Muscle of arm (tissue), 12 donors: ENCODE measurements around the gene ARHGEF39. TPM values are rescaled to one million over a fixed set of nuclear protein-coding genes. Genes with fewer than 3 reads are reported as not detected.
"Not testable (repeated sequence)": the region's sequence is repeated elsewhere in the genome, so short reads cannot be mapped to it uniquely, and the experiment has no call there.

ENCODE experiments used
- DNase-seq: peaks from one replicate; pipeline ENCODE4 v3.0.0-alpha.2; 2013
- polyA plus RNA-seq, 12 donors: library from polyadenylated mRNA; unstranded; fragments of 120-200 nt; gene quantifications; one replicate each; pipeline ENCODE4 v1.2.1, GENCODE V29; 2013; ENCODE audit not compliant: insufficient read length in 12 of 12

The ARHGEF39 gene
- polyA plus RNA-seq, 12 donors: 3.3 to 8.0 (median 5.2) TPM; not detected in 1

DNA sequence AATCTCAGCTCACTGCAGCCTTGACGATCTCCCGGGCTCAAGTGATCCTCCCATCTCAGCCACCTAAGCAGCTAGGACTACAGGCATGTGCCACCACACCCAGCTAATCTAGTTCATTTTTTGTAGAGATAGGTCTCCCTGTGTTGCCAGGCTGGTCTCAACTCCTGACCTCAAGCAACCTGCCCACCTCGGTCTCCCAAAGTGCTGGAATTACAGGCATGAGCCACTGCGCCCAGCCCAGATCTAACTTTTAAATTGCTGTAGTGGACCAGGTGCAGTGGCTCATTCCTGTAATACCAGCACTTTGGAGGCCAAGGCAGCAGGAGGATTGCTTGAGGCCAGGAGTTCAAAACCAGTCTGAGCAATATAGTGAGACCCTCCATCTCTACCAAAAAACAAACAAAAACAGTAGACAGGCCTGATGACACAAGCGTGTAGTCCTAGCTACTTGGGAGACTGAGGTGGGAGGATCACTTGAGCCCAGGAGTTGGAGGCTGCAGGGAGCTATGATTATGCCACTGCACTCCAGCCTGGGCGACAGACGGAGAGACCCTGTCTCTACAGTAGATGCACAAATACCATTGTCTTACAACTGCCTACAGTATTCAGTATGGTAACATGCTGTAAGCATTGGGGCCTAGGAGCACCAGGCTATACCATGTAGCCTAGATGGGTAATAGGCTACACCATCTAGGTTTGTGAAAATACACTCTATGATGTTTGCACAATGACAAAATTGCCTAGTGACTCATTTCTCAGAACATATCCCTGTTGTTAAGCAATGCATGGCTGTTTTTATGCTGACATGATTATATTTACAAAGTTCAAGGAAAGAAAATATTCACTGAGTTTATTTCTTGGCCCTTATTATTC, 12.8 kb downstream of the ARHGEF39 start:
- DNase-seq: no peak

DNA sequence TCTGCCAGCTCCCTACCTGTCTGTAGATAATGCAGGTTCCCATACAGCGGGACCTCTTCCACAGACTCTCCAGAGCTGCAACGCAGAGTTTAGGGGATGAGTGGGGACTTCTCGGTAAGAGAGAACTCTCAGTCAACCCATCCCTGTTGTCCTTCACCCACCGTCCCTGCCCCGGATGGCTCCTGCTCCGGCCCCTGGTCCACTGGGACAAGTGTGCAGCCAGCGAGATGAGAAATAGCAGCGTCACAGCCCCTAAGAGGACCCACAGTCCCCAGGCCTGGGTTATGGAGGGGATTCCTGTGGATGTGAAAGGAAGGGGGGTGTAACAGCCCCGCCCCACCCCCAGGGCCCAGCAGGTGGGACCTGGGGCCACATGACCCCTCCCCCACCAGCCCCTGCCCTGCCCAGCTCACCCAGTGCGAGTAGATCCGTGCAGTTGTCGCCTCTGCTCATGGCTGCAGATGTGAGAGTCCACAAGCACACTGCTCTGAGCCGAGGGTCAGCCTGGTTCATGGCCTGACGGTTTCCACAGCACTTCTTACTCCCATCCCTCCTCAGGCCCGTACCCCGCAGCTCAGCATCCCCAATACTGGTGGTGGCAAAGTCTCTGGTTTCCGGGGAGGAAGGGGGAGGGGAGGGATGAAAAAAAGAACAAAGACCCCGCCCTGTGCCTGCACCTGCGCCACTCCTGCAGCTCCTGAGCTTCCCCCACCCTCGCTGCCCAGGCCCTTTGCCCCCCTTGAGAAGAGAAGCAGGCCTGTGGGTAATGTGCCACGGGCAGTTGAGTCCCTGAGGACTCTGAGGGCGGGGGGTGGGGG, 14.4 kb downstream of the ARHGEF39 start, which contains the start of gene SIT1:
SIT1 (minus strand) TSS at position 591 of the 818 bp plus-strand sequence; CDS start at position 513, 78 bp downstream.
- no peak for DNase-seq

DNA sequence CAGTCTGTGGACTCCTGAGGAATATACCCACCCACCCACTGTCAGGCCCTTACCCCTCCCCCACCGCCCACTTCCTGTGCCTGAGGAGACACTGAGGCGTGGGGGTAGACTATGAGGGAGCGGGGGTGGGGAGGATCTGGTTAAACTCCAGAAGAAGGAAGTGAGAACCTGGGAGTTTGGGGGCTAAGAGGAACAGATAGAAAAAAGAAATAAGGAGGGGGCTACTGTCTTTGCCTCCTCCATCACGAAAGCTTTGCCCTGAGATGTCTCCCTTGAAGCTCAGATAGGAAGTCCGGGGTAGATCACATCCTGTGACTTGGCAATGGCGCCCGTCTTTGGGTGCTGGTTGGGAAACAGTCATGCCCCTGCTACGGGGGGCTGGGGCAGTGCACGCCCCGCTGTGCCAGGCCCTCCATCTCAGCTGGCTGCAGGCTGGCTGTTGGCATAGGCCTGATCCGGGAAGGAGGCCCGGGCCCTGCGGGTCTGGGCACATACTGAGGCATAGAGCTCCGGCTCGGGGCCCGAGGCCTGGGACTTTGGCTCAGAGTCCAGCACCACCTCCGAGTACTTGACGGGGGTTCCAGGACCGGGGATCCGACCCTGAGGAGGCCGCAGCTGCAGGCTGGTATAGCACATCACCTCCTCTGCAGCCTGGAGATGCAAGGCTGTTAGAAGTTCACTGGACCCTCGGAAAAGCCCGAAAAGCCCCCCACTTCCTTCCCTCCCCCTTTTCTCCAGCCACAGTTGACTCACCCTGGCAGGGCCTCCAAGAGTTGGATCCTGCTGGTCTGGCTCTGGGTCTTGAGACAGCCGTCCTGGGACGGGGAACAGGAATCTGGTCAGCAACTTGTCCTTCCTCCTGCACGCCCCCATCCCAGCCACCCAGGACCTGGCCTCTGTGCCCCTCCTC, 15.3 kb downstream of the ARHGEF39 start:
- no peak for DNase-seq

DNA sequence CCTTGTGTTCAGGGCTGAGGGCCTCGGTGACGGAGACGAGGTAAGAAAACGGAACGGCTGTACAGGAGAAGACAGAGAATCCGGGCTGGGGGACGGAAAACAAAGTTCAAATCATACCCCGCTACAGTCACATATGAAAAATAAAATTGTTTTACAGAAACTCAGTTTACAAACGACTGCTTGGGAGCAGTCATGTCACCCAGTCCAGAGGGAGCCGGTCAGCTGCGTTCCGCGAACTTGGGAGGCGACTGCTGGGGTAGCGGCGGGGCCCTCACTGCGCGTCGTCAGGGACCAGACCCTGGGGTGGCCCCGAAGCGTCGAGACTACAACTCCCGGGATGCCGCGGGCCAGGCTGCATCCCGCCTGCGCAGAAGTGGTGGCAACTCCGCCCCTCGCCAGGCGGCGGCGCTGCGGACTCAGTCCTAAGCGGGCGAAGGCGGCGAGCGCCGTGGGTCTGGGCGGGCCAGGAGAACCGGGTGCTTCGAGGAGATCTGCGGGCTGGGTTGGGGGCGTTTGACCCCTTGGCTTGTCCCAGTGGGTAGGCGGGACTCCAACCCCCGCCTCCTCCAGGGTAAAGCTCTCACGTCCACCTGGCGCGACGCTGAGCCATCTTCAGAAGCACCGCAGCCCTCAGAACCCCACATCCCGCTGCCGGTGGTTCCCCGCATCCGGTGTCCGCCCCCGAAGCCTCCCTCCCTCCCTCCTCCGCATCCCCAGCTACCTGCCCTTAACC, 18.3 kb downstream of the ARHGEF39 start:
- peak; percentile 95 for DNase-seq

DNA sequence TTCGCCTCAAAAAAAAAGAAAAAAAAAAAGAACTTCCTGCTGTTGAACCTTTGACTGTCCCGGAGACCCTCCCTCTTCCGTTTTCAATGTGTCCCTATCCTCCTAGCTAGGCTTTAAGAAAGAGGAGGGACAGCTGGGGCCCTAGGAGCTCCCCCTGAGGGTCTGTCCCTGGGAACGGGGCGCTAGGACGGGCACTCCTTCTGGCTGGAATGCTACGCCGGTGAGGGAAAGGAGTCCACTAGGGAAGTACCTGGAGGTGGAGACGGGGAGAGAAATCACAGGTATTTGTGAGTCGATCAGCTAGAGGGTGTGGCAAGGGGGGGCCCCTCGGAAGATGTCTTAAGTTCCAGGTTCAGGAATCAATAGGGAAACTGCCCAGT, 18.9 kb downstream of the ARHGEF39 start:
- DNase-seq: no peak

DNA sequence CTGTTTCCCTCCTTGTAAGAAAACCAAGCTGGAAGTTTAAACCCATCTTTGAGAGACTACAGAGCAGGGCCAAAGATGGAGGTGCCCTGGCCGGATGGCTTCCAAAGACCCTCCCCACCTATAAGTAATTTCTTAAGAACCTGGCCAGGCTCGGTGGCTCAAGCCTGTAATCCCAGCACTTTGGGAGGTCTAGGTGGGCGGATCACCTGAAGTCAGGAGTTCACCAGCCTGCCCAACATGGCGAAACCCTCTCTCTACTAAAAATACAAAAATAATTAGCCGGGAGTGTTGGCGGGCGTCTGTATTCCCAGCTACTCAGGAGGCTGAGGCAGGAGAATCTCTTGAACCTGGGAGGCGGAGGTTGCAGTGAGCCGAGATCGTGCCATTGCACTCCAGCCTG, 19.3 kb downstream of the ARHGEF39 start:
- not testable (repeated sequence) for DNase-seq

DNA sequence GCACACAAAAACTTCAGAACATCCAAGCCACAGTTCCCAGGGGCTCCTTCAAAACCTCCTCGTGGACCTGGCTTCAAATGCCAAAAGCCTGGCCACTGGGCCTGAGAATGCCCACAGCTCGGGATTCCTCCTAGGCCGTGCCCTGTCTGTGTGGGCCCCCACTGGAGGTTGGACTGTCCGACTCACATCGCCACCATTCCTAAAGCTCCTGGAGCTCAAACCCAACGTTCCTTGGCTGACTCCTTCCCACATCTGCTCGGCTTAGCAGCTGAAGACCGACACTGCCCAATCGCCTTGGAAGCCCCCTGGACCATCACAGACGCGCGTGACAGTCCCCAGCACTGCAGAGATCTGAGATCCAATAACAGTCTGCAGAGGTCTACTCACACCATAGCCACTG, 21.9 kb downstream of the ARHGEF39 start:
- DNase-seq: no peak

DNA sequence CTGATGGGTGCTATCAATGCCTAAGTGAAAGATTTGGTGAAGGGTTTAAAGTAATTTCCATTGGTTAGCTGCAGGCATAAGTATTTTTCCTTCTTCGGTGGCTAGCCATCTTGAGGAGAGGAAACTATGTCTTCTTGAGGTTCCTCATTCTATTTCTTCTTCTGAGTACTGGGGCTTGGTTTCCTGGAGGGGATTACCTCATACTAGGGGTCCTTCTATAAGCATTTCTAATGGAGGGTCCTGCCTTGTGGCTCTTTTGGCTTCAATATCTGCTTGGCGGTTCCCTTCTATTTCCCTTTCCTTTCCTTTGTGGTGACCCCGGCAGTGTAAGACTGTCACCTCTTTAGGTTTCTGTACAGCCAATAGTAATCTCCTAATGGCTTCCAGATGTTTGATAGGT, 23.5 kb downstream of the ARHGEF39 start:
- DNase-seq: not testable (repeated sequence)

DNA sequence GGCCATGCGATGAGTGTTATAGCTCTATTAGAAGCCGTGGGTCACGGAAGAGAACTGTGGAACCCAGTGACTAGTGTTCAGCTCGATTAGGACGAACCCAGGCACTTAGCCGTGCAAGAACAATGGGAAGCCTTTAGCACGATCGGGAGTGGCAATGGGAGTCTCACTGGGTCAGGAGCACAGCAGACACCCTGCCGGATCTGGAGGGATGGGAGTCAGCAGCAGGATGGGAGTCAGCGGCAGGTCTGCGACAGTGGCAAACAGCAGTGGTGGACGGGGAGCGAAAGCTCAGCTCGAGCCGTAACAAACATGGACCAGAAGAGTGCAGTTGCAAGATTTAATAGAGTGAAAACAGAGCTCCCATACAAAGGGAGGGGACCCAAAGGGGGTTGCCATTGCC, 24.6 kb downstream of the ARHGEF39 start:
- not testable (repeated sequence) for DNase-seq

DNA sequence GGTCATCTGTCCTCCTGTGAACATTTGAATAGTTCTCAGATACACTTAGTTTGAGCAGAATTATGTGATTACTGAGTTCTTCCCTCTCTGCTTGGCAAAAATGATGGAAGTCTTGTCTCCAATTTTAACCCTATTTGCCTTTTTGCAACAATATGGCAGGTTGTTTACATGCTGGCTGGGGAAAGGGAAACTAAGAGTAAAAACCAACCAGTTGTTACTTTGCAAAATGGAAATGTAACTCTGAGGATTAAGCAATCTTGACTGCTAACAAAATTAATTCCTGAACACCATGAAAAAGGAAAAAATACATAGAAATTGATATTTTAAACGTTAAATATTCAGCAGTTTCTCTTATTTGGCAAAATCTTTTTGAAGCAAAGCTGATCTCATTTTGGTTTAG, 25.4 kb downstream of the ARHGEF39 start:
- DNase-seq: no peak

DNA sequence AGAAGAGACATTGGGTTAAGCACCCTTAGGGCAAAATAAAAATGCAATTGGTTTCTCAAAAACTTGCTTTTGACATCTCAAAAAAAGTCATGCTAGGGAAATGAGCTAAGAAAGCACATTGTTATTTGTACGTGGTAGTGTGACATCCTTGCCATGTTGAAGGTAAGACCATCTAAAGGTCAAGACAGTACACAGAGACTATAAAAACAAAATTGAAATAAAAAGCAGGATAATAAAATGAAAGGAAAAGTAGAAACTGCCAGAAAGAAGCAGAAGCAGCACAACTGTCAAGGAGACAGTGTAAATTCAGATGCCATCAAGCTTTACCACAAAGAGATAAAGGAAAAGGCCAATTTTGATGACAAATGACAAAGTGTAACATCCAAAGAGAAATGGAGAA, 25.8 kb downstream of the ARHGEF39 start:
- not testable (repeated sequence) for DNase-seq

DNA sequence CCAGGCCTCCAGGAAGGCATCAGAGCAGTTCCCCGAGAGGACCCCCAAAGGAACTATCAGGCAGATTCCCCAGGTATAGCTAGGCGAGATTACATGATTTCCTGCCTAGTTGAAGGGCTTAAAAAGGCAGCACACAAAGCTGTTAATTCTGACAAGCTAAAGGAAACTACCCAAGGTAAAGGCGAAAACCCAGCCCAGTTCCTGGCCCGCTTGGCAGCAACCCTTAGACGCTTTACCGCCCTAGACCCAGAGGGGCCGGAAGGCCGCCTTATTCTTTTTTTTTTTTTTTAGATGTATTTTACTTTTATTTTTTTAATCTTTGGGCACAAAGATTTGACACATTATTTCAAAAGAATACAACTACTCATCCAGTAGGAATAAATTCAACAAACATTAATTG, 26.2 kb downstream of the ARHGEF39 start:
- DNase-seq: not testable (repeated sequence)

DNA sequence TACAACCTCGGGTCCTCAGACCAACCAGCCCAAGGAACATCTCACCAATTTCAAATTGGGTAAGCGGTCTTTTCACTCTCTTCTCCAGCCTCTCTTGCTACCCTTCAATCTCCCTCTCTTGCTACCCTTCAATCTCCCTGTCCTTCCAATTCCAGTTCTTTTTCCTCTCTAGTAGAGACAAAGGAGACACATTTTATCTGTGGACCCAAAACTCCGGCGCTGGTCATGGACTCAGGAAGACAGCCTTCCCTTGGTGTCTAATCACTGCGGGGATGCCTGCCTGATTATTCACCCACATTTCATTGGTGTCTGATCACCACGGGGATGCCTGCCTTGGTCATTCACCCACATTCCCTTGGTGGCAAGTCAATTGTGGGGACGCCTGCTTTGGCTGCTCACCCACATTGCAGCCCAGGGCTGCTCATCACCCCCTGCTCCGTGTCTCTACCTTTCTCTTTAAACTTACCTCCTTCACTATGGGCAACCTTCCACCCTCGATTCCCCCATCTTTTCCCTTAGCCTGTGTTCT, 27.5 kb downstream of the ARHGEF39 start:
- not testable (repeated sequence) for DNase-seq

DNA sequence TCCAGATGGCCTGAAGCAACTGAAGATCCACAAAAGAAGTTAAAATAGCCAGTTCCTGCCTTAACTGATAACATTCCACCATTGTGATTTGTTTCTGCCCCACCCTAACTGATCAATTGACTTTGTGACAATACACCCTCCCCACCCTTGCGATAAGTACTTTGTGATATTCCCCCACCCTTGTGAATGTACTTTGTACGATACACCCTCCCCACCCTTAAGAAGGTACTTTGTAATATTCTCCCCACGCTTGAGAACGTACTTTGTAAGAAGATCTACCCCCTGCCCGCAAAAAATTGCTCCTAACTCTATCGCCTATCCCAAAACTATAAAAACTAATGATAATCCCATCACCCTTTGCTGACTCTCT, 28.1 kb downstream of the ARHGEF39 start:
- not testable (repeated sequence) for DNase-seq

DNA sequence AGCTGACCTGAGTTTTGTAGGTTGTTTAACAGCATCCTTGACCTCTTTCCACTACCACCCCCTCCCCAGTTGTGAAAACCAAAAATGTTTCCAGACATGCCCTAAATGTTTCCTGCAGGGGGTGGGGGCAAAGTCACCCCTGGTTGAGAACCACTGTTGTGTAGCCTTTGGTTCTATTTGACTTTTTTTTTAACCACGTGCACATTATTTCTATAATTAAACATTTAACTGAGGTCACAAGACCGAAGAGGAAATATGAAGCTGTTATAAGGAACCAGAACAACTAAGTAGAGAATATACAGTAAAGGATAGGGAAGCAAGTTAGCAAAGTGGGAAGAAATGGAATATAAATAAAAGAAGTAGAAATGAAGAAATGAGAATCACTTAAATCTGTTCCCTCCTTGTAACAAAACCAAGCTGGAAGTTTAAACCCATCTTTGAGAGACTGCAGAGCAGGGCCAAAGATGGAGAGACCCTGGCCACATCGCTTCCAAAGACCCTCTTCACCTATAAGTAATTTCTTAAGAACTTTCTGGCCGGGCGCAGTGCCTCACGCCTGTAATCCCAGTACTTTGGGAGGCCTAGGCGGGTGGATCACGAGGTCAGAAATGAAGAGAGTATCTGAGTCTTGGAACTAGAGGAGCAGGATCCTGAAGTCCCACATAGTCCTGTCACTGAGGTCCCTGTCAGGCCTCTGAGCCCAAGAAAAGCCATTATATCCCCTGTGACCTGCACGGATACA, 28.7 kb downstream of the ARHGEF39 start:
- DNase-seq: no peak

DNA sequence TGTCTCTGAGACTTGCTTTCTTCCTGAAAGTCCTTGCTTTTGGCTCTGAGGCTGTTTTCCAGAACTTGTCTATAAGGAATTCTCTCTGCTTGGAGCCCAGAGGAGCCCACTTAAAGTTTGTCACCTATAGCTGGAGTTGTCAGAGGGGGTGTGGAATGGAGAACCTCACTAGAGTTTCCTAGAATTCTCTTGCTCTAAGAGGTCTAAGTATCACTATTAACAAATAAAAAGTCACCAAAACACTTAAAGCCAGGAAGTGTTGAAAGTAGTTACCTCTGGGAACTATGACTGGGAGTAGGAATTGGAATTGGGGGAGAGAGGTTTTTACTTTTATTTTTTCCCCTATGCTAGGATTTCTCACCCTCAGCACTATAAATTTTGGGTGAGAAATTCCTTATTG, 29.3 kb downstream of the ARHGEF39 start:
- DNase-seq: no peak

DNA sequence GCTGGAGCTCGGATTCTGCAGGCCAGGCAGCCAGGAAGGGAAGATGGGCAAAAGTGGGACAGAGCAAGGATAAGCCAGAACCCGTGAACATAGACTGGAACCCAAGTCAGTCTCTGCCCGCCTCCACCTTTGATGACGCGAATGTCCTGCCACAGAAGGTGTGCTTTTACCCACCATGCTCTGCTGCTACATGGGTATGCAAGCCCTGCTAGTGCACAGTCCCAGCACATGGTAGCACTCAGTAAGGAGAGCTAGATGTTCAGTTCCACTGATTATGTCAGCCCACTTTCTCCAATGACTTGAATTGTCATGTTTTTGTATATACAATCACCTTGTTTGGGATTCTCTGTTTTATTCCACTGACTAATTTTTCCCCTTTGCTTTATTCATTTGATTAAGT, 35.4 kb downstream of the ARHGEF39 start:
- DNase-seq: no peak

DNA sequence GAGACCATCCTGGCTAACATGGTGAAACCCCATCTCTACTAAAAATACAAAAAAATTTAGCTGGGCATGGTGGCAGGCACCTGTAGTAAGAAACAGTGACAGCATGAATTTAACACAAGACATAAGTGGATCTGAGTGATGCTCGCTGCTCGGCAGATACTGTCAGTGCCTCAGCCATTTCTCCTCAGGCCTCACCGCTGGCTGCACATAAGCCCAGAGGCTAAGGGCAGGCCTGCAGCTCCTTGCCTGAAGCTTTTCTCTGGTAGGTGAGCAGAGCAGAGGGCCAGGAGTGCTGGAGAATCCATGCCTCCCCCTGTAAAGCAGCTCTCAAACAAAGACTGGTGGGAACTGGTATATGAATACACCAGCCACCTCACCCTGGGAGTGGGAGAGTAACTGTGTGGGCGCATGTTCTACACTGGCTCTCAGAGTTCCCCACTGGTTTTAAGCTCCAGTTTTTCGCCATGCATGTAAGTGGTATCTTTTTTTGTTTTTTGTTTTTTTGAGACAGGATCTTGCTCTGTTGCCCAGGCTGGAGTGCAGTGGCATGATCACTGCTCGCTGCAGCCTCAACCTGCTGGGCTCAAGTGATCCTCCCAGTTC, 36.5 kb downstream of the ARHGEF39 start:
- no peak for DNase-seq

DNA sequence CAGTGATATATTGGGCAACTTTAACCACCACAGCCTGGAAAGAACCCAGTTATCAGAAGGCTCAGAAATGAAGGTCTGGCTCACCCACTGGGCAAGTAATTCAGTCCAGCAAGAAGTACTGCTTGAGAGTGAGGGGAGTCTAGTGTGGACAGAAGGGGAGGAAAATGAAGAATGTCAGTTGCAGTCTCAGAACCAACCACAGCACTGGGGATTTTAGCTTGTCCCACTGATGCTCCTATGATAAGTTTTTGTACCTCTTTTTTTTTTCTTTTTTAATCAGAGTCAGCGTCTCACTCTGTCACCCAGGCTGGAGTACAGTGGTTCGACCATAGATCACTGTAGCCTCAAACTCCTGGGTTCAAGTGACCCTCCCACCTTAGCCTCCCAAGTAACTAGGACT, 37.4 kb downstream of the ARHGEF39 start:
- no peak for DNase-seq

DNA sequence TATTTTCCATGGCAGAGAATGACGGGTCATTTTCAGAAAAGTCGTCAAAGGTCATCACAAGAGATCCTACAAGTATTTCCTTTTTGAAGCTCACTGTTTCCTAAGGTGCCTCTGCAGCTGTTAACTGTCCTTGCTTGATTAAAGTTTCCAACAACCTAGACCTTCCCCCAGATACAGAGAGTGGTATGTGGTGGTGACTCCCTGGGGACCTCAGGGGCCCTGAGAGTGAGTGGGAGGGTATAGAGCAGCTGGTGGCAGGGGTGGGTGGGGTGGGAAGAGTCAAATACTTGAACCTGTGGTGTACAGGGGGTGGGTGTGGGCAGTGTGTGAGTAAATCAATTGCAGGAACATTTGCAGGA, 45.2 kb downstream of the ARHGEF39 start:
- no peak for DNase-seq
